GM19035 (cell line): ENCODE data around the gene PDE12.
"Not testable (repeated sequence)": the region's sequence is repeated elsewhere in the genome, so short reads cannot be mapped to it uniquely, and the experiment has no call there.

Experiments
- ATAC-seq: cut with Tn5 transposase; IDR thresholded peaks from one replicate; pipeline ENCODE4 v1.9.1; 2021; ENCODE audit not compliant: unreplicated experiment

PDE12 gene

GRCh38 chr3:57586778-57587177, 30.7 kb downstream of the PDE12 start:
- ATAC-seq: no peak

DNA sequence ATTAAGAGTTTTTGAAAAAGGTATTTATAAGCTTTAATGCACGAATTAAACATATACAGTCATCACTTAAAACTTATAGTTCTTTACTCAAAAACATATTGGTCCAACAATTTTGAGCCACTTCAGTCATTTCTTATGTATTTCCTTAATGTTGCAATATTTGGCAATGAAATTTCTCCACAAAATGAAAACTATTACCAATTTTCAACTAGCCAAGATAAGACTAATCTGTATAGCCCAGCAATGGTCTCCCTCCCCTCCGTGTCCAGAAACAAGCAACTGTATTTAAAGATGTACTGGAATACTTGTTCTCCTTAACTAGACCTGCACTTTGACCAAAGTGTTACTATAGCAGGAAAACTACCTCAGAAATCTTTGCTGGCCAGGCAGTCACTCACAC, 31.8 kb downstream of the PDE12 start:
- no peak for ATAC-seq

DNA sequence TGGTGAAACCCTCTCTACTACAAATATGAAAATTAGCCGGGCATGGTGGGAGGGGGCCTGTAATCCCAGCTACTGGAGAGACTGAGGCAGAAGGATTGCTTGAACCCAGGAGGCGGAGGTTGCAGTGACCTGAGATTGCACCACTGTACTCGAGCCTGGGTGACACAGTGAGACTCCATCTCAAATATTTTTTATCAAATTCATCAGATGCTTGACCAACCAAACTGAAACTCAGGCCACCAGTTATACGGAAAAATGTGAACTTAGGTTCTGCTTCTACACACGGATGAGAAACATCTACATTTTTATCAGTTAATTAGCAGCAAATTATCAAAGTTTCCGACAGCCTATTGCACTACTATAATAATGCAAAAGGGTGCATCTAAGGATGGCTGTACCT, 36.2 kb downstream of the PDE12 start:
- ATAC-seq: no peak

DNA sequence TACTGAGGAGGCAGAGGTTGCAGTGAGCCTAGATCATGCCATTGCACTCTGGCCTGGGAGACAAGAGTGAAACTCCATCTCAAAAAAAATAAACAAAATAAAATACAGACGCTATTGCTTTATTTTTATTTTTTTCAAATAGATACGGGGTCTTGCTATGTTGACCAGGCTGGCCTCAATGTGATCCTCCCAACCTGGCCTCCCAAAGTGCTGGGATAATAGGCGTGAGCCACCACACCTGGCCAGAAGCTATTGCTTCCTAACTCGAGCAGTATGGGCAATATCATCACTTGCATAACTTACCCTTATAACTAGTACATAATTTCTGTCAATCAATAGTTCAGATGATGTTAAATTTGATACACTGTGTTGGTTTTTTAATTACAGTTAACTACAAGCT, 38.1 kb downstream of the PDE12 start:
- ATAC-seq: no peak

GRCh38 chr3:57594576-57594975, 38.5 kb downstream of the PDE12 start:
- ATAC-seq: no peak

DNA sequence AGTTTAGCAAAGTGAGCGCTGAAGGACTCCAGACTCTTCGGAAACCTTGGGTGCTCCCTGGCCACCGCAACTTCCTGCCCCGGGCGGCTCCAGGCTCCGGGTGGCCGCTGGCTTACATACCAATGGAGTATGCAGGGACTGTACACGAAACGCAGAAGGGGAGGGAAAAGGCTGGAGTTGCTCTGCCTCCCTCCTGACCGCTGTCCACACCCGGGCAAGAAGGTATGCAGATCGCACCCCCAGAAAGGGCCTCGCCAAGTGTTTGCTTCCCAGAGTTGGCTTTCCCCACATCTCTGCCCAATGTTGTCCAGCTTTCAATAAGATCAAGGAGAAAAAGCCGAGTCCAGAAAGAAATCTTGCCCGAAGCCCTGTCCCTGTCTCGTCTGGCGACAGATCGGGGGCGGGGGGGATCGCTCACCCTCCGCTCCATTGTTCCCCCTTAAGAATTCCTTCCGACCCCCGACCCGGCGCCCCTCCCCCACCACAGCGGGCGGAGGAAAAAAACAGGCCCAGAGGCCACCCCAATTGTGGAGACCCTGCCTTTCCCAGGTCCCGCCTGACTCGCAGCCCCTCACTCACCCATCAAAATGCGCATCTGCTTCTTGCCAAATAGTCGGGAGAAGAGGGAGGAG, 40.5 kb downstream of the PDE12 start:
- ATAC-seq: no peak

DNA sequence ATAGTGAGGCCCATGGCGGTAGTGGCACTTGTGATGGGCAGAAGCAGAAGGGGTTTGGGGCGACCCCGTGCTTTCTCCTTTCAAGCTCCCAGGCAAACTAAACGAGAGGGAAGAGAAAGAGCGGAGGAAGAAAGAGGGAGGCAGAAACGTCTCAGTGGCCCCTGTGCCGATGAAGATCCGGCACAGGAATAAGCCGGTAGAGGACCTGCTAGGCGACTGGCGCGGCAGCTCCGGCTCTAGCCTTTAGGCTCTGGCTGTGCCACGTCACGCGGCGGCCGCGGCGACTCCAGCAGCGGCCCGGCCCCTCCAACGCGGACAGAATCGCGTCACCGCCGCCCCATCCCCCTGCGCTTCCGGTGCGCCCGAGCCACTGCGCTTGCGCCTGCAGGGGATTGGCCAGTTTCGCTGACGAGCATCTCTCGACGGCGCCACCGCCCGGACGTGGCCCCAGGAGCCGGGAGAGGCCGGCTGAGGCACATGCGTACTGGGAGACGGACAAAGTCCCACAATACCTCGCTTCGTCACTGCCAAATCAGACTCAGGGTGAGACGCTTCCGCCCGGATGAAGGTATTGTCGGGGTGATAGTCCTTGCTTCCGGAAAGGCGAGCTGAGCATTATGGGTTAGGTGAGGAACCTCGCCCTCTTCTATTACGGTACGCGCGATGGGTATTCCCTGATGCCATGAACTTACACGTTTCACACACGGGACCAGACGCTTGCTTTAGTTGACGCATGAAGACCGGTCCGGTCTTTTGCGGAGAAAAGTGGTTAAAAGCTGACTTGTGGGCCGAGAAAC, 41.3 kb downstream of the PDE12 start, which contains the start of gene ARF4:
Gene ARF4 (minus strand): TSS at position 218 of the 797 bp plus-strand sequence. CDS start 204 bp downstream, at position 14.
- peak; percentile 90 for ATAC-seq

GRCh38 chr3:57598765-57599360, 42.8 kb downstream of the PDE12 start:
- no peak for ATAC-seq

- no peak for ATAC-seq
These were observed 44.1 kb downstream of the PDE12 start for GRCh38 chr3:57600195-57600594.

DNA sequence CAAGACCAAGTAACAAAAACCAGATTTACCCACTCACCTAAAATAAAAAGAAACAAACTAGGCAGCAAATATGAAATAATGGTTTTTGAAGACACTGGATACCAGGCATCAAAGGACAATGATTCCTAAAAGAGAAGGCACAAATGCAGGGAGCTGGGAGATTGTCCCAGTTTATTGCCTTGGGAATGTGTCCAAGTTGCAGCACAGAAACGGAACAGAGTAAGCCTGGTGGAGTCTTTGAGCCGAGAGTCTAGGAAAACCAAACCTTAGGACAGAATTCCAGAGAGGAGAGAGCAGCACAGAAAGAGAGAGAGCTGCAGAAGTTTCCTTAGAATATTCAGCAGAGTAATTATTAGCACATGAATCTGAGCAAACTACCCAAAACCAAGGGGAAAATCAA, 48.9 kb downstream of the PDE12 start:
- no peak for ATAC-seq

DNA sequence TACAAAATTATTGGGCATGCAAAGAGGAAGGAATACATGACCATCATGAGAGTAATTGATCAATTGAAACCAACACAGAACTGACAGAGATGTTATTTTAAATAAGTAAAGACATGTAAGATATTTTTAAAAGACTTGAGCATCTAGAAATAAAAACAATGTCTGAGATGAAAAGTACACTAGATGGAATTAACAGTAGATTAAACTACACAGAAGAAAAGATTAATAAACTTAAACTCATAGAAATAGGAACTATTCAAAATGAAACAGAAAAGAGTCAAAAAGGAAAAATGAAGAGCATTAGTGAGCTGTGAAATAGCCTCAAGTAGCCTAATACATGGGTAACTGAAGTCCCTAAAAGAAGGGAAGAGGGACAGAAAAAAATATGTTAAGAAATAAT, 49.6 kb downstream of the PDE12 start:
- no peak for ATAC-seq

DNA sequence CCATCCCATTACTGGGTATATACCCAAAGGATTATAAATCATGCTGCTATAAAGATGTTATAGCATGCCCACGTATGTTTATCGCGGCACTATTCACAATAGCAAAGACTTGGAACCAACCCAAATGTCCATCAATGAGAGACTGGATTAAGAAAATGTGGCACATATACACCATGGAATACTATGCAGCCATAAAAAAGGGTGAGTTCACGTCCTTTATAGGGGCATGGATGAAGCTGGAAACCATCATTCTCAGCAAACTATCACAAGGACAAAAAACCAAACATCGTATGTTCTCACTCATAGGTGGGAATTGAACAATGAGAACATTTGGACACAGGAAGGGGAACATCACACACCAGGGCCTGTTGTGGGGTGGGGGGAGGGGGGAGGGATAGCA, 55.8 kb downstream of the PDE12 start:
- not testable (repeated sequence) for ATAC-seq

GRCh38 chr3:57616233-57616632, 60.2 kb downstream of the PDE12 start:
- ATAC-seq: no peak
